ENCODE results near the gene ECI2.

The ECI2 gene

GRCh38 chr6:4164456-4164855 lies 29.1 kb upstream of the ECI2 start:
- no peak overlapping the region for H3K27ac Mint-ChIP-seq

GRCh38 chr6:4164117-4164442 lies 28.7 kb upstream of the ECI2 start:
- H3K27me3 Mint-ChIP-seq (ENCODE audit: low read depth): peaks cover 5% of the 10 kb centered on the region
- H3K4me3 Mint-ChIP-seq: no peak overlapping the region
- H3K9me3 Mint-ChIP-seq: peaks cover 15% of the 10 kb centered on the region
- no peak for TF ChIP-seq CTCF (IDR thresholded peaks at IDR 0.05; ENCODE audit: unreplicated experiment in 3 of 3)
- no peak overlapping the region for H3K27ac Mint-ChIP-seq
- peaks cover 13% of the 10 kb centered on the region for H3K4me1 Mint-ChIP-seq
- H3K36me3 Mint-ChIP-seq (ENCODE audit: low read depth): peaks cover 4% of the 10 kb centered on the region

More at GRCh38 chr6:4164456-4164855, 29.1 kb upstream of the ECI2 start:
- TF ChIP-seq CTCF (IDR thresholded peaks at IDR 0.05; ENCODE audit: unreplicated experiment in 3 of 3): no peak
- Mint-ChIP-seq H3K36me3 (ENCODE audit: low read depth) (peaks cover 4% of the 10 kb centered on the region), H3K4me3 (no peak overlapping the region), H3K27me3 (ENCODE audit: low read depth) (peaks cover 5% of the 10 kb centered on the region), H3K4me1 (peaks cover 13% of the 10 kb centered on the region), H3K9me3 (peaks cover 15% of the 10 kb centered on the region)

GRCh38 chr6:4163408-4164116 lies 28.2 kb upstream of the ECI2 start:
- H3K9me3 Mint-ChIP-seq: peaks cover 12% of the 10 kb centered on the region
- no peak overlapping the region for H3K4me3 Mint-ChIP-seq
- peaks cover 5% of the 10 kb centered on the region for H3K27me3 Mint-ChIP-seq (ENCODE audit: low read depth)
- peaks cover 13% of the 10 kb centered on the region for H3K4me1 Mint-ChIP-seq
- no peak overlapping the region for H3K27ac Mint-ChIP-seq
- peaks cover 4% of the 10 kb centered on the region for H3K36me3 Mint-ChIP-seq (ENCODE audit: low read depth)
- no peak for TF ChIP-seq CTCF (IDR thresholded peaks at IDR 0.05; ENCODE audit: unreplicated experiment in 3 of 3)

- no peak overlapping the region for H3K27ac Mint-ChIP-seq
- no peak overlapping the region for H3K4me3 Mint-ChIP-seq
- peaks cover 4% of the 10 kb centered on the region for H3K36me3 Mint-ChIP-seq (ENCODE audit: low read depth)
- peaks cover 5% of the 10 kb centered on the region for H3K27me3 Mint-ChIP-seq (ENCODE audit: low read depth)
- H3K9me3 Mint-ChIP-seq: peaks cover 5% of the 10 kb centered on the region
- H3K4me1 Mint-ChIP-seq: peaks cover 15% of the 10 kb centered on the region
- TF ChIP-seq CTCF (IDR thresholded peaks at IDR 0.05; ENCODE audit: unreplicated experiment in 3 of 3): no peak
Measured at GRCh38 chr6:4162370-4162769, 27.0 kb upstream of the ECI2 start.

- no peak for TF ChIP-seq CTCF (IDR thresholded peaks at IDR 0.05; ENCODE audit: unreplicated experiment in 3 of 3)
- Mint-ChIP-seq H3K4me3 (no peak overlapping the region), H3K9me3 (no peaks in the 10 kb centered on the region), H3K27ac (no peak overlapping the region), H3K36me3 (ENCODE audit: low read depth) (no peaks in the 10 kb centered on the region), H3K4me1 (peaks cover 19% of the 10 kb centered on the region), H3K27me3 (ENCODE audit: low read depth) (peaks cover 4% of the 10 kb centered on the region)
Measured at GRCh38 chr6:4159491-4159890, 24.1 kb upstream of the ECI2 start.

- Mint-ChIP-seq H3K27ac (no peak overlapping the region), H3K27me3 (ENCODE audit: low read depth) (peaks cover 4% of the 10 kb centered on the region), H3K4me3 (no peak overlapping the region), H3K36me3 (ENCODE audit: low read depth) (no peaks in the 10 kb centered on the region), H3K9me3 (peaks cover 2% of the 10 kb centered on the region), H3K4me1 (peaks cover 6% of the 10 kb centered on the region)
- TF ChIP-seq CTCF (IDR thresholded peaks at IDR 0.05; ENCODE audit: unreplicated experiment in 3 of 3): no peak
Measured at GRCh38 chr6:4157506-4157905, 22.1 kb upstream of the ECI2 start.

All from nephron (organoid).